Astrocyte (in vitro differentiated cells and primary cell): ENCODE measurements around the gene PCBP3. TPM values are rescaled to one million over a fixed set of nuclear protein-coding genes. Genes with fewer than 3 reads are reported as not detected.
A peak's percentile ranks its signal among the peaks of the same experiment; 100 is the strongest.

Experiments used
- DNase-seq: peaks from one replicate; pipeline ENCODE4 v3.0.0-alpha.2; 2010; ENCODE audit warnings: low read depth
- FAIRE-seq: peaks from 2 replicates; lab custom pipeline; 2011; peaks lifted over from hg19 to GRCh38; lab: Jason Lieb, UNC
- H2AFZ ChIP-seq: 2 replicates; pipeline ENCODE4 v1.6.0; 2012; ENCODE audit warnings: low read depth, low read length, inconsistent platforms
- H3K27ac ChIP-seq: 2 replicates; pipeline ENCODE4 v1.5.1; 2011; ENCODE audit warnings: low read depth, low read length, inconsistent platforms
- H3K27me3 ChIP-seq: 2 replicates; pipeline ENCODE4 v1.6.0; 2011; ENCODE audit warnings: low read length, inconsistent platforms; ENCODE audit not compliant: insufficient read depth
- H3K36me3 ChIP-seq: 2 replicates; pipeline ENCODE4 v1.5.1; 2011; ENCODE audit warnings: low read length, inconsistent platforms; ENCODE audit not compliant: insufficient read depth
- H3K4me1 ChIP-seq: 2 replicates; pipeline ENCODE4 v1.5.1; 2011; ENCODE audit warnings: low read length, inconsistent platforms; ENCODE audit not compliant: insufficient read depth
- H3K4me2 ChIP-seq: 2 replicates; pipeline ENCODE4 v1.6.0; 2012; ENCODE audit warnings: low read length, inconsistent platforms
- H3K4me3 ChIP-seq: 2 replicates; pipeline ENCODE4 v1.5.1; 2011; ENCODE audit warnings: low read depth, mild to moderate bottlenecking, low read length, inconsistent platforms; ENCODE audit not compliant: insufficient read depth
- H3K79me2 ChIP-seq: 2 replicates; pipeline ENCODE4 v1.6.0; 2012; ENCODE audit warnings: mild to moderate bottlenecking, low read length, inconsistent platforms; ENCODE audit not compliant: insufficient read depth
- H3K9ac ChIP-seq: 2 replicates; pipeline ENCODE4 v1.6.0; 2012; ENCODE audit warnings: mild to moderate bottlenecking, low read length, inconsistent platforms
- H3K9me3 ChIP-seq: 2 replicates; pipeline ENCODE4 v1.5.1; 2012; ENCODE audit warnings: low read depth, mild to moderate bottlenecking, low read length, inconsistent platforms; ENCODE audit not compliant: insufficient read depth
- H4K20me1 ChIP-seq: 2 replicates; pipeline ENCODE4 v1.6.0; 2012; ENCODE audit warnings: low read length, inconsistent platforms; ENCODE audit not compliant: insufficient read depth
- H3K27ac Mint-ChIP-seq: one replicate; pipeline ENCODE4 v1.8.0; 2021; ENCODE audit warnings: mild to moderate bottlenecking, mixed read lengths; ENCODE audit not compliant: unreplicated experiment
- H3K27me3 Mint-ChIP-seq: one replicate; pipeline ENCODE4 v1.8.0; 2021; ENCODE audit warnings: low read depth, mixed read lengths; ENCODE audit not compliant: unreplicated experiment
- H3K36me3 Mint-ChIP-seq: one replicate; pipeline ENCODE4 v1.8.0; 2021; ENCODE audit warnings: low read depth, mixed read lengths; ENCODE audit not compliant: unreplicated experiment
- H3K4me1 Mint-ChIP-seq: one replicate; pipeline ENCODE4 v1.8.0; 2021; ENCODE audit warnings: low read depth, mixed read lengths; ENCODE audit not compliant: unreplicated experiment
- H3K4me3 Mint-ChIP-seq: one replicate; pipeline ENCODE4 v1.8.0; 2021; ENCODE audit warnings: mild to moderate bottlenecking, moderate library complexity, mixed read lengths; ENCODE audit not compliant: unreplicated experiment
- H3K9me3 Mint-ChIP-seq: one replicate; pipeline ENCODE4 v1.8.0; 2021; ENCODE audit warnings: mild to moderate bottlenecking, mixed read lengths; ENCODE audit not compliant: unreplicated experiment
- CTCF ChIP-seq: IDR thresholded peaks from 2 replicates; pipeline ENCODE4 v1.5.1; 2011; ENCODE audit warnings: low read depth, mild to moderate bottlenecking, inconsistent platforms, low read length, moderate library complexity; ENCODE audit not compliant: insufficient read depth
- EZH2 ChIP-seq: IDR thresholded peaks from 2 replicates; pipeline ENCODE4 v1.6.1; 2012; ENCODE audit warnings: mild to moderate bottlenecking, low read length, inconsistent platforms; ENCODE audit not compliant: insufficient read depth
- total RNA-seq: library from RNA; stranded (reverse); gene quantifications from 2 replicates; pipeline ENCODE4 v1.2.1, GENCODE V29; 2021

The PCBP3 gene
- total RNA-seq, 1 donor from 2014 or later = 1.8 TPM

GRCh38 chr21:45866551-45866950 is 223.0 kb downstream of the PCBP3 start:
- H3K4me3 ChIP-seq = no peak overlapping the region
- peak overlapping the region; percentile 82 for H3K4me2 ChIP-seq
- no peak for TF ChIP-seq EZH2
- TF ChIP-seq CTCF = no peak
- Mint-ChIP-seq H3K27ac (no peak overlapping the region), H3K4me3 (no peak overlapping the region), H3K27me3 (peaks cover 14% of the 10 kb centered on the region), H3K36me3 (no peaks in the 10 kb centered on the region), H3K4me1 (peaks cover 15% of the 10 kb centered on the region), H3K9me3 (no peaks in the 10 kb centered on the region)
- H3K9ac ChIP-seq = peak overlapping the region; percentile 75
- H3K27me3 ChIP-seq = no peaks in the 10 kb centered on the region
- H3K36me3 ChIP-seq = no peaks in the 10 kb centered on the region
- H3K4me1 ChIP-seq = peaks cover 43% of the 10 kb centered on the region
- H3K9me3 ChIP-seq = no peaks in the 10 kb centered on the region
- no peaks in the 10 kb centered on the region for H4K20me1 ChIP-seq
- DNase-seq (no peak), FAIRE-seq (no peak)
- H2AFZ ChIP-seq = no peak overlapping the region
- H3K79me2 ChIP-seq = no peaks in the 10 kb centered on the region
- H3K27ac ChIP-seq = peak overlapping the region; percentile 91

GRCh38 chr21:45867041-45867666 is 223.6 kb downstream of the PCBP3 start:
- H4K20me1 ChIP-seq = no peaks in the 10 kb centered on the region
- H2AFZ ChIP-seq = no peak overlapping the region
- no peak for DNase-seq
- no peak for FAIRE-seq
- H3K36me3 ChIP-seq = no peaks in the 10 kb centered on the region
- H3K9ac ChIP-seq = no peak overlapping the region
- no peaks in the 10 kb centered on the region for H3K27me3 ChIP-seq
- H3K9me3 ChIP-seq = no peaks in the 10 kb centered on the region
- no peak overlapping the region for H3K4me3 ChIP-seq
- no peak overlapping the region for H3K4me3 Mint-ChIP-seq
- H3K27me3 Mint-ChIP-seq = peaks cover 13% of the 10 kb centered on the region
- H3K79me2 ChIP-seq = no peaks in the 10 kb centered on the region
- peaks cover 15% of the 10 kb centered on the region for H3K4me1 Mint-ChIP-seq
- no peak overlapping the region for H3K4me2 ChIP-seq
- TF ChIP-seq CTCF (no peak), EZH2 (no peak)
- peaks cover 43% of the 10 kb centered on the region for H3K4me1 ChIP-seq
- H3K9me3 Mint-ChIP-seq = no peaks in the 10 kb centered on the region
- H3K27ac ChIP-seq = no peak overlapping the region
- no peaks in the 10 kb centered on the region for H3K36me3 Mint-ChIP-seq
- H3K27ac Mint-ChIP-seq = no peak overlapping the region

- H3K4me1 ChIP-seq = peaks cover 43% of the 10 kb centered on the region
- no peak overlapping the region for H3K4me3 ChIP-seq
- no peak overlapping the region for H3K9ac ChIP-seq
- no peak overlapping the region for H3K27ac ChIP-seq
- Mint-ChIP-seq H3K4me3 (no peak overlapping the region), H3K4me1 (peaks cover 15% of the 10 kb centered on the region), H3K36me3 (no peaks in the 10 kb centered on the region), H3K9me3 (no peaks in the 10 kb centered on the region), H3K27me3 (peaks cover 18% of the 10 kb centered on the region), H3K27ac (no peak overlapping the region)
- no peaks in the 10 kb centered on the region for H3K36me3 ChIP-seq
- no peaks in the 10 kb centered on the region for H3K9me3 ChIP-seq
- no peaks in the 10 kb centered on the region for H3K27me3 ChIP-seq
- TF ChIP-seq EZH2 = no peak
- no peak for TF ChIP-seq CTCF
- DNase-seq (no peak), FAIRE-seq (no peak)
- no peaks in the 10 kb centered on the region for H4K20me1 ChIP-seq
- no peak overlapping the region for H2AFZ ChIP-seq
- H3K79me2 ChIP-seq = no peaks in the 10 kb centered on the region
- no peak overlapping the region for H3K4me2 ChIP-seq
These were observed 224.2 kb downstream of the PCBP3 start for GRCh38 chr21:45867671-45868081.
